Measurements from ENCODE around the gene RHNO1. TPM values are rescaled to one million over a fixed set of nuclear protein-coding genes. Genes with fewer than 3 reads are reported as not detected.

RHNO1 gene
- total RNA-seq, 1 experiment from 2014 or later, result 49.5 TPM

DNA sequence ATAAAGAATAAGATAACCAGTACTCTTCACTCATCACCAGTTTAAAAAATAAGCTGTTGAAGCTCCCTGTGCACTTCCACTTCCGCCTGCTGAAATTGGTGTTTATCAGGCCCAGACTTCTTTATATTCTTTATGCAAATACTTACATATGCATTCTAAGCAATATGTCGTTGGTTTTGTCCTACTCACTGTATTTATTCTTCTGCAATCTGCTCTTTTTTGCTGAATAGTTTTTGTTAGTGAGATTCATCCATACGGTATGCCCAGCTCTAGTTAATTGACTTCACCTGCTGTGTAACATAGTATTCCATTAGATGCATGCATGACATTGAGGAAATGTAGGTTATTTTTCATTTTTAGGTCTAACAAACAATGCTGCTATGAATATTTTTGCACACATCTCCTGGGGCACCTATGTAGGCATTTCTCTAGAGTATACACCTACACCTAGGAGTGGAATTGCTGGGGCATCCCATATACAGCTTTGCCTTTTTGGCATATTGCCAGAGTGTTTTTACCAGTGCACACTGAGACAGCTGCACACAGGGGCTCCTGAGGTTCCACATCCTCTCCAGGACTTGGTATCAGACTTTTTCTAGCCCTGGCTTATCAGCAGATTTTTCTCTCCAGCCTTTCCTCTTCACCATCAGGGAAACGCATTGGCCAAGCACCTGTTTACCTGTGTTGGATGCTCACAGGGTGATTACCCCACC, 41.2 kb upstream of the RHNO1 start:
- ATAC-seq (no peak), DNase-seq (ENCODE audit: low spot score) (no peak)
- H3K27me3 Mint-ChIP-seq (ENCODE audit: low read depth), result no peaks in the 10 kb centered on the region; the same call in none of the 2 replicates
- ChIA-PET POLR2A (no interaction called here), CTCF (interaction anchor here (0.6 to 4.0 kb wide), 5 partner anchors 10 to 96 kb away, joined by 3 to 45 read pairs (median 8); no protein-coding TSS in a partner anchor)
- H3K4me1 Mint-ChIP-seq, result peaks cover 16% of the 10 kb centered on the region
- H3K4me3 Mint-ChIP-seq, result no peak overlapping the region
- H3K9me3 Mint-ChIP-seq, result no peaks in the 10 kb centered on the region
- TF ChIP-seq, protein P1, sequence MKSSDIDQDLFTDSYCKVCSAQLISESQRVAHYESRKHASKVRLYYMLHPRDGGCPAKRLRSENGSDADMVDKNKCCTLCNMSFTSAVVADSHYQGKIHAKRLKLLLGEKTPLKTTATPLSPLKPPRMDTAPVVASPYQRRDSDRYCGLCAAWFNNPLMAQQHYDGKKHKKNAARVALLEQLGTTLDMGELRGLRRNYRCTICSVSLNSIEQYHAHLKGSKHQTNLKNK (CRISPR knock-in tag; IDR thresholded peaks at IDR 0.05), result no peak
- H3K36me3 Mint-ChIP-seq, result peaks cover 15% of the 10 kb centered on the region
- no peak overlapping the region for H3K27ac Mint-ChIP-seq

DNA sequence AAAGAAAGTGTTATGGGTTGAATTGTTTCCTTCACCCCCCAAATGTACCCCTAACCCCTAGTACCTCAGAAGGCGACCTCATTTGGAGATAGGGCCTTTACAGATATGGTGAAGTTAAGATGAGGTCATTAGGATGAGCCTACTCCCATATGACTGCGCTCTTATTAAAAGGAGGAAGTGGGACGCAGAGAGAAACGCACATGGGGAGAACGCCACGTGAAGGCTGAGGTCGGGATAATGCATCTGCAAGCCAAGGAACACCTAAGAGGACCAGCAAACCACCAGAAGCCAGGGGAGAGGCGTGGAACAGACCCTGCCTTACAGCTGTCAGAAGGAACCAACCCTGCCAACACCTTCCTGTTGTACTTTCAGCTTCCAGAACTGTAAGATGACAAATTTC, 40.4 kb upstream of the RHNO1 start:
- Mint-ChIP-seq H3K9me3 (no peaks in the 10 kb centered on the region), H3K27me3 (ENCODE audit: low read depth) (no peaks in the 10 kb centered on the region; the same call in none of the 2 replicates), H3K36me3 (peaks cover 14% of the 10 kb centered on the region), H3K27ac (no peak overlapping the region), H3K4me3 (no peak overlapping the region), H3K4me1 (peaks cover 16% of the 10 kb centered on the region)
- ATAC-seq (no peak), DNase-seq (ENCODE audit: low spot score) (no peak)
- ChIA-PET CTCF (interaction anchor here (1.4 to 1.8 kb wide), 2 partner anchors 9 to 49 kb away, joined by 8 to 12 read pairs; no protein-coding TSS in a partner anchor), POLR2A (no interaction called here)
- TF ChIP-seq ZNF396 (CRISPR knock-in tag; IDR thresholded peaks at IDR 0.05; ENCODE audit: borderline replicate concordance) (no peak), KAT7 (CRISPR knock-in tag; IDR thresholded peaks at IDR 0.05; ENCODE audit: borderline replicate concordance) (no peak), ESRRA (CRISPR knock-in tag; IDR thresholded peaks at IDR 0.05; ENCODE audit: borderline replicate concordance) (no peak), RELA (CRISPR knock-in tag; IDR thresholded peaks at IDR 0.05; ENCODE audit: borderline replicate concordance) (no peak), ZNF317 (CRISPR knock-in tag; IDR thresholded peaks at IDR 0.05; ENCODE audit: borderline replicate concordance, low read depth) (no peak), CBFB (CRISPR knock-in tag; IDR thresholded peaks at IDR 0.05; ENCODE audit: low read depth) (no peak), TEAD1 (CRISPR knock-in tag; IDR thresholded peaks at IDR 0.05) (no peak), TCF7 (CRISPR knock-in tag; IDR thresholded peaks at IDR 0.05; ENCODE audit: low read depth) (no peak), JUN (CRISPR knock-in tag; IDR thresholded peaks at IDR 0.05) (no peak), NR1H2 (CRISPR knock-in tag; IDR thresholded peaks at IDR 0.05) (no peak), NR2C2 (CRISPR knock-in tag; IDR thresholded peaks at IDR 0.05) (no peak), ZBTB21 (CRISPR knock-in tag; IDR thresholded peaks at IDR 0.05; ENCODE audit: borderline replicate concordance) (no peak)
- TF ChIP-seq, protein P2, sequence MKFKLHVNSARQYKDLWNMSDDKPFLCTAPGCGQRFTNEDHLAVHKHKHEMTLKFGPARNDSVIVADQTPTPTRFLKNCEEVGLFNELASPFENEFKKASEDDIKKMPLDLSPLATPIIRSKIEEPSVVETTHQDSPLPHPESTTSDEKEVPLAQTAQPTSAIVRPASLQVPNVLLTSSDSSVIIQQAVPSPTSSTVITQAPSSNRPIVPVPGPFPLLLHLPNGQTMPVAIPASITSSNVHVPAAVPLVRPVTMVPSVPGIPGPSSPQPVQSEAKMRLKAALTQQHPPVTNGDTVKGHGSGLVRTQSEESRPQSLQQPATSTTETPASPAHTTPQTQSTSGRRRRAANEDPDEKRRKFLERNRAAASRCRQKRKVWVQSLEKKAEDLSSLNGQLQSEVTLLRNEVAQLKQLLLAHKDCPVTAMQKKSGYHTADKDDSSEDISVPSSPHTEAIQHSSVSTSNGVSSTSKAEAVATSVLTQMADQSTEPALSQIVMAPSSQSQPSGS (CRISPR knock-in tag; IDR thresholded peaks at IDR 0.05; ENCODE audit: borderline replicate concordance, low read depth), result no peak
- TF ChIP-seq, protein P3, sequence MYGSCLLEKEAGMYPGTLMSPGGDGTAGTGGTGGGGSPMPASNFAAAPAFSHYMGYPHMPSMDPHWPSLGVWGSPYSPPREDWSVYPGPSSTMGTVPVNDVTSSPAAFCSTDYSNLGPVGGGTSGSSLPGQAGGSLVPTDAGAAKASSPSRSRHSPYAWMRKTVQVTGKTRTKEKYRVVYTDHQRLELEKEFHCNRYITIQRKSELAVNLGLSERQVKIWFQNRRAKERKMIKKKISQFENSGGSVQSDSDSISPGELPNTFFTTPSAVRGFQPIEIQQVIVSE (CRISPR knock-in tag; IDR thresholded peaks at IDR 0.05; ENCODE audit: borderline replicate concordance), result no peak
- TF ChIP-seq, protein P4, sequence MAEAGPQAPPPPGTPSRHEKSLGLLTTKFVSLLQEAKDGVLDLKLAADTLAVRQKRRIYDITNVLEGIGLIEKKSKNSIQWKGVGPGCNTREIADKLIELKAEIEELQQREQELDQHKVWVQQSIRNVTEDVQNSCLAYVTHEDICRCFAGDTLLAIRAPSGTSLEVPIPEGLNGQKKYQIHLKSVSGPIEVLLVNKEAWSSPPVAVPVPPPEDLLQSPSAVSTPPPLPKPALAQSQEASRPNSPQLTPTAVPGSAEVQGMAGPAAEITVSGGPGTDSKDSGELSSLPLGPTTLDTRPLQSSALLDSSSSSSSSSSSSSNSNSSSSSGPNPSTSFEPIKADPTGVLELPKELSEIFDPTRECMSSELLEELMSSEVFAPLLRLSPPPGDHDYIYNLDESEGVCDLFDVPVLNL (CRISPR knock-in tag; IDR thresholded peaks at IDR 0.05; ENCODE audit: borderline replicate concordance, low read depth), result no peak
- TF ChIP-seq, protein P5, sequence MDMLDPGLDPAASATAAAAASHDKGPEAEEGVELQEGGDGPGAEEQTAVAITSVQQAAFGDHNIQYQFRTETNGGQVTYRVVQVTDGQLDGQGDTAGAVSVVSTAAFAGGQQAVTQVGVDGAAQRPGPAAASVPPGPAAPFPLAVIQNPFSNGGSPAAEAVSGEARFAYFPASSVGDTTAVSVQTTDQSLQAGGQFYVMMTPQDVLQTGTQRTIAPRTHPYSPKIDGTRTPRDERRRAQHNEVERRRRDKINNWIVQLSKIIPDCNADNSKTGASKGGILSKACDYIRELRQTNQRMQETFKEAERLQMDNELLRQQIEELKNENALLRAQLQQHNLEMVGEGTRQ (CRISPR knock-in tag; IDR thresholded peaks at IDR 0.05), result no peak
- TF ChIP-seq, protein P6, sequence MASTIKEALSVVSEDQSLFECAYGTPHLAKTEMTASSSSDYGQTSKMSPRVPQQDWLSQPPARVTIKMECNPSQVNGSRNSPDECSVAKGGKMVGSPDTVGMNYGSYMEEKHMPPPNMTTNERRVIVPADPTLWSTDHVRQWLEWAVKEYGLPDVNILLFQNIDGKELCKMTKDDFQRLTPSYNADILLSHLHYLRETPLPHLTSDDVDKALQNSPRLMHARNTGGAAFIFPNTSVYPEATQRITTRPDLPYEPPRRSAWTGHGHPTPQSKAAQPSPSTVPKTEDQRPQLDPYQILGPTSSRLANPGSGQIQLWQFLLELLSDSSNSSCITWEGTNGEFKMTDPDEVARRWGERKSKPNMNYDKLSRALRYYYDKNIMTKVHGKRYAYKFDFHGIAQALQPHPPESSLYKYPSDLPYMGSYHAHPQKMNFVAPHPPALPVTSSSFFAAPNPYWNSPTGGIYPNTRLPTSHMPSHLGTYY (CRISPR knock-in tag; IDR thresholded peaks at IDR 0.05), result no peak
- TF ChIP-seq, protein P7, sequence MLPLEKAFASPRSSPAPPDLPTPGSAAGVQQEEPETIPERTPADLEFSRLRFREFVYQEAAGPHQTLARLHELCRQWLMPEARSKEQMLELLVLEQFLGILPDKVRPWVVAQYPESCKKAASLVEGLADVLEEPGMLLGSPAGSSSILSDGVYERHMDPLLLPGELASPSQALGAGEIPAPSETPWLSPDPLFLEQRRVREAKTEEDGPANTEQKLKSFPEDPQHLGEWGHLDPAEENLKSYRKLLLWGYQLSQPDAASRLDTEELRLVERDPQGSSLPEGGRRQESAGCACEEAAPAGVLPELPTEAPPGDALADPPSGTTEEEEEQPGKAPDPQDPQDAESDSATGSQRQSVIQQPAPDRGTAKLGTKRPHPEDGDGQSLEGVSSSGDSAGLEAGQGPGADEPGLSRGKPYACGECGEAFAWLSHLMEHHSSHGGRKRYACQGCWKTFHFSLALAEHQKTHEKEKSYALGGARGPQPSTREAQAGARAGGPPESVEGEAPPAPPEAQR (CRISPR knock-in tag; IDR thresholded peaks at IDR 0.05), result no peak
- TF ChIP-seq, protein P8, sequence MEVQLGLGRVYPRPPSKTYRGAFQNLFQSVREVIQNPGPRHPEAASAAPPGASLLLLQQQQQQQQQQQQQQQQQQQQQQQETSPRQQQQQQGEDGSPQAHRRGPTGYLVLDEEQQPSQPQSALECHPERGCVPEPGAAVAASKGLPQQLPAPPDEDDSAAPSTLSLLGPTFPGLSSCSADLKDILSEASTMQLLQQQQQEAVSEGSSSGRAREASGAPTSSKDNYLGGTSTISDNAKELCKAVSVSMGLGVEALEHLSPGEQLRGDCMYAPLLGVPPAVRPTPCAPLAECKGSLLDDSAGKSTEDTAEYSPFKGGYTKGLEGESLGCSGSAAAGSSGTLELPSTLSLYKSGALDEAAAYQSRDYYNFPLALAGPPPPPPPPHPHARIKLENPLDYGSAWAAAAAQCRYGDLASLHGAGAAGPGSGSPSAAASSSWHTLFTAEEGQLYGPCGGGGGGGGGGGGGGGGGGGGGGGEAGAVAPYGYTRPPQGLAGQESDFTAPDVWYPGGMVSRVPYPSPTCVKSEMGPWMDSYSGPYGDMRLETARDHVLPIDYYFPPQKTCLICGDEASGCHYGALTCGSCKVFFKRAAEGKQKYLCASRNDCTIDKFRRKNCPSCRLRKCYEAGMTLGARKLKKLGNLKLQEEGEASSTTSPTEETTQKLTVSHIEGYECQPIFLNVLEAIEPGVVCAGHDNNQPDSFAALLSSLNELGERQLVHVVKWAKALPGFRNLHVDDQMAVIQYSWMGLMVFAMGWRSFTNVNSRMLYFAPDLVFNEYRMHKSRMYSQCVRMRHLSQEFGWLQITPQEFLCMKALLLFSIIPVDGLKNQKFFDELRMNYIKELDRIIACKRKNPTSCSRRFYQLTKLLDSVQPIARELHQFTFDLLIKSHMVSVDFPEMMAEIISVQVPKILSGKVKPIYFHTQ (CRISPR knock-in tag; IDR thresholded peaks at IDR 0.05), result no peak

Data from WTC11 (cell line).